ENCODE data around the gene USP37.

Gene USP37, protein sequence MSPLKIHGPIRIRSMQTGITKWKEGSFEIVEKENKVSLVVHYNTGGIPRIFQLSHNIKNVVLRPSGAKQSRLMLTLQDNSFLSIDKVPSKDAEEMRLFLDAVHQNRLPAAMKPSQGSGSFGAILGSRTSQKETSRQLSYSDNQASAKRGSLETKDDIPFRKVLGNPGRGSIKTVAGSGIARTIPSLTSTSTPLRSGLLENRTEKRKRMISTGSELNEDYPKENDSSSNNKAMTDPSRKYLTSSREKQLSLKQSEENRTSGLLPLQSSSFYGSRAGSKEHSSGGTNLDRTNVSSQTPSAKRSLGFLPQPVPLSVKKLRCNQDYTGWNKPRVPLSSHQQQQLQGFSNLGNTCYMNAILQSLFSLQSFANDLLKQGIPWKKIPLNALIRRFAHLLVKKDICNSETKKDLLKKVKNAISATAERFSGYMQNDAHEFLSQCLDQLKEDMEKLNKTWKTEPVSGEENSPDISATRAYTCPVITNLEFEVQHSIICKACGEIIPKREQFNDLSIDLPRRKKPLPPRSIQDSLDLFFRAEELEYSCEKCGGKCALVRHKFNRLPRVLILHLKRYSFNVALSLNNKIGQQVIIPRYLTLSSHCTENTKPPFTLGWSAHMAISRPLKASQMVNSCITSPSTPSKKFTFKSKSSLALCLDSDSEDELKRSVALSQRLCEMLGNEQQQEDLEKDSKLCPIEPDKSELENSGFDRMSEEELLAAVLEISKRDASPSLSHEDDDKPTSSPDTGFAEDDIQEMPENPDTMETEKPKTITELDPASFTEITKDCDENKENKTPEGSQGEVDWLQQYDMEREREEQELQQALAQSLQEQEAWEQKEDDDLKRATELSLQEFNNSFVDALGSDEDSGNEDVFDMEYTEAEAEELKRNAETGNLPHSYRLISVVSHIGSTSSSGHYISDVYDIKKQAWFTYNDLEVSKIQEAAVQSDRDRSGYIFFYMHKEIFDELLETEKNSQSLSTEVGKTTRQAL

DNA sequence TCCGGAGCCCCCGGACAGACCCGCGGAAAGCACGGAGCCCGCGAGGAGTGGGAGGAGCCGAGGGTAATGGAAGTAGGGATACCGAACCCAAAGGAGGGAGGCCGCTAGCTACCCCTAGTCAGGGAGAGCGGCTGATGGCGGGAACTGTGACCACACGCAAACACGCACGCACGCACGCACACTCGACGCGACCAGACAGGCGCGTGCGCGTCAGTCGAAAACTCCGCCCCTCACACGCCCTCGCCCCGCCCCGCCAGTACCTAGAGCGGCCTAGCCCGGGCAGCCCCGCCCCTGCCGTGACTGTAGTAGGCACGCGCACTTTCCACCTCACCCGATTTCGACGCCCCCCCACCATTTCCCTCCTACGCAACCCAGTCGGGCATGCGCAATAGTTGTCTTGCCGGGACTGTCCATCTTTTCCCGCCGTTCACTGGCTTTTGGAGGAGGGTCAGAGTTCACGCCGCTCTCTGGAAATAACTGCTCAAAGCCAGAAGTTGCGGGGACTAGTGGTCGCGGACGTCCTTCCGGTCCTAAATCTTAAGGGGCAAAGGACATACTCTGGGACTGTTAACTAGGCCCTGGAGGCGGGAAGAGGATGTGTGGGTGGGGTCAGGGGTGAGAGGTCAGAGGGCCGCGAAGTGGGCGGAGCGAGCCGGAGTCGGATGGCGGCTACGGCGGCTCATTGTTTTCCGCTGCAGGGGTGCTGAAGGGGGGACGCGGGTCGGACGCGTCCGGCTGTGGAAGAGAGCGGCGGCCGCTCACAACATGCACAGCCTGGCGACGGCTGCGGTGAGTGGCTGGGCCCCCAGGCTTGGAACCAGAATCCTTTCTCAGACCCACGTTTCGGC is at the start of gene USP37, which contains the start of gene CNOT9:
Gene USP37, minus strand, starts transcription at position 162 of the 848 bp plus-strand sequence. CDS start 9,698 bp downstream, outside the sequence.
Gene CNOT9, plus strand, starts transcription at position 650 of the 848 bp plus-strand sequence. Its CDS starts 116 bp downstream, at position 766.
- DNase-seq, result peak; percentile 98

DNA sequence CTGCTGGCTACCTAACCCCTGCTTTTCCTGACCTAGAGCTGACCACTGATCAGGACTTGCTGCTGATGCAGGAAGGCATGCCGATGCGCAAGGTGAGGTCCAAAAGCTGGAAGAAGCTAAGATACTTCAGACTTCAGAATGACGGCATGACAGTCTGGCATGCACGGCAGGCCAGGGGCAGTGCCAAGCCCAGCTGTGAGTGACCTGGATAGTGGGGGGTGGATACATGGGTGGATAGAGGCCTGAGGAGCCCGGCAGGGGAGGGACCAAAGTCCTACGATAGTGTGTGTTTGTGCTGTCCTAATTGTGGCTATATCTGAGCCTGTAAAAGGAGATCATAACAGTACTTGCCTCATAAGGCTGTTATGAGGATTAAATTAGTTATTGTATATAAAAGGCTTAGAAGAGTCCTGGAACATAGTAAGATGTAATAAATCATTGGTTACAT is 47.7 kb upstream of the USP37 start:
- no peak for DNase-seq

DNA sequence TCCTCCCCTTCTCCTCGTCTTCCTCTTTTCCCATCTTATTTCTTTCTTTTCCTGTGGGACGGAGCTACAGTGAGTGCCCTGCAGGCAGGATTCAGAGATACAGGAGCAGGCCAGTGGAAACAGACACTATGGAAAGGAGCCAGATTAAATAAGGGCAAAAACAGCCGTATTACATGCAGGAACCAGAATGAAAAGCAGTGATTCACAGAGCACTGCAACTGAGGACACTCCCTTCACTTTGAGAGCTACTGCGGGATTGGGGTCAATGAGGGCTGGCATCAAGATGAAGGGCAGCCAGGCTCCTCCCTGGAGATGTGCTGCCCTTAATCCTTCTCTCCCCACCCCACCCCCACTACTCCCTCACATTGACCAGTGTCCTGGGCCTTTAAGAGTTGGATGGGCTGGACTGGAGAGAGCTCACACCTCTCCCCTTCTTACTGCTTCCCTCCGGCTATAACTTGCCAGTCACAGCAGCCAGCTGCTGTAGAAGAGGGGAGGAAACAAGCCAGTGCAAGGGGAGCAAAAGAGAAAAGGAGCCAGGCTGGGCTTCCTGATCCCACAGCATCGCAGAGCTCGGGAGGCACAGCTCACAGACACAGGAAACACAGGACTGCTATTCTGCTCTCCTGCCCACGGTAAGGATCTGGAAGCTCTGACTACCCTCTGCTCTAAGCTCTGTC is 39.4 kb upstream of the USP37 start, which contains the start of gene PLCD4:
Gene PLCD4, plus strand, starts transcription at position 464 of the 680 bp plus-strand sequence. CDS start 7,841 bp downstream, outside the sequence.
- DNase-seq, result peak; percentile 51

DNA sequence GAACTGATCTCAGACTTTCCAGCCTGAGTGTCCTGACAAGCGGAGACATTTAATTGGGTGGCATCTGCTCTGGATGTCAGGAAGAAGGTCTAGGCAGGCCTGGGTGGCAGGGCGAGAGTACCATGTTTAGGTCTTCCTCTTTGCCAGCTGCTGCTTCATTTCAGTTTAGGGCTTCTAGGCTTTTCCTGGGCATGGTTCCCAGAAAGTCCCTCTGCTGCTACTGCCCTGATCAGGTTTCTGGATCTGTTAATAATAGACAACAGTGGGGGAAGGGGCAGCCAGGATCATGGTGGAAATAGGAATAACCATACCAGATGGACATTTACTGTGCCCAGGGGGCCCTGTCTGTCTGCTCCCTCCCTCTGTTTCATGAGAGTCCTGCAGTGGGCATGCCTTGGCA is 37.3 kb upstream of the USP37 start:
- peak; percentile 98 for DNase-seq

DNA sequence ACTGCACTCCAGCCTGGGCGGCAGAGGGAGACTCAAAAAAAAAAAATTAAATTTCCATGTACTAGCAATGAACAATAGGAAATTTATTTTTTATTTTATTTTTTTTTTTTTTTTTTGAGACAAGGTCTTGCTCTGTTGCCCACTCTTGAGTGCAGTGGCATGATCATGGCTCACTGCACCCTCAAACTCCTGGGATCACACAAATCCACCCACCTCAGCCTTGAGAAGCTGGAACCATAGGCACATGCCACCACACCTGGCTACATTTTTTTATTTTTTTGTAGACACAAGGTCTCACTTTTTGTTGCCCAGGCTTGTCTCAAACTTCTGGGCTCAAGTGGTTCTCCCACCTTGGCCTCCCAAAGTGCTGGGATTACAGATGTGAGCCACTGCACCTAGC is 17.4 kb upstream of the USP37 start:
- no peak for DNase-seq

DNA sequence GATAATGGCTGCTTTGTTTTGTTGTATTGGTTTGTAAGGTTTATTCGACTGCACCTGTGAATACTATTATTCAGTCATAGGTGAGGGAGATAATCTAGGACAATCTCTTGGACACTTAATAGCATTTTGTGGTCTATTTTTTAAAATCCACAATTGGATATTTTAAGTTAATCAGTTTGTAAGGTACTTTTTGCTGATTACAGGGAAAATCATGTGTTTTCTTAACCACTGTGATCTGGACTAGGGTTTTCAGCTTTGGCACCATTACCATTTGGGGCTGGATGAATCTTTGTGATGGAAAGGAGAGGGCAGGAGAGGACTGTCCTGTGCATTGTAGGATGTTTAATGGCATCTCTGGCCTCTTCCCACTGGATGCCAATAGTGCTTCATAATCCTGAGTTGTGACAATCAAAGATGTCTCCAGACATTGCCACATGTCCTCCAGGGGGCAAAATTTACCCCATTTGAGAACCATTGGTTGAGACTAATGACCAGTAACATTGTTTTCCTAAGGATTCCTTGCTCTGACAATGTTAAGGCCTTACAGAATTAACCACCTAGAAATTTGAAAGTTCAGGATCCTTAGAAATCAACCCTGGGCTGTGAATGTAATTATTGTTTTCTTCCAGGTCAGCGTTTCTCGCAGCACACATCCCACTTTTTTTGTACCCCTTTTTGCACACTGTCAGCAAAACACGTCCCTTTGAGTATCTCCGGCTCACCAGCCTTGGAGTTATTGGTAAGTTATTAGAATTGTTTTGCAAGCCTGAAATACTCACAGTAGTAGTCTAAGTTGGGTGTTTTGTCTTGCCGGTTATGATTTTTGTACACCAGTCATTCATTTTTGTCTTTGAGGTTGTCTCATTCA is 16.1 kb upstream of the USP37 start:
- no peak for DNase-seq

DNA sequence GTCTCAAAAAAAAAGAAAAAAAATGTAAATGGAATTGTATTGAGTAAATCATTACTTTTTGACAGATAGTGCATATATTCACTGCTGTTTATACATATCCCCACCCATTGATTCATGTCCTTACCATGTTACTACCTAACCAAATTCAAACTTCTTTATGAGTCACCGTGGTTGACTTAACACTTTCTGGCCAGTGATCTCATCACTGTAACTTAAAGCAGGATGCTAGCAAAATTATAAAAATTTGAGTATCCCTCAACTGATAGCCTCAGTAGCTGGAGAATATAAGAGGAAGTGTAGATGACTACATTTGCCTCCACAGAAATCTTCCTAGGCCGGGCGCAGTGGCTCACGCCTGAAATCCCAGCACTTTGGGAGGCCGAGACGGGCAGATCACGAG is 13.9 kb upstream of the USP37 start:
- no peak for DNase-seq

DNA sequence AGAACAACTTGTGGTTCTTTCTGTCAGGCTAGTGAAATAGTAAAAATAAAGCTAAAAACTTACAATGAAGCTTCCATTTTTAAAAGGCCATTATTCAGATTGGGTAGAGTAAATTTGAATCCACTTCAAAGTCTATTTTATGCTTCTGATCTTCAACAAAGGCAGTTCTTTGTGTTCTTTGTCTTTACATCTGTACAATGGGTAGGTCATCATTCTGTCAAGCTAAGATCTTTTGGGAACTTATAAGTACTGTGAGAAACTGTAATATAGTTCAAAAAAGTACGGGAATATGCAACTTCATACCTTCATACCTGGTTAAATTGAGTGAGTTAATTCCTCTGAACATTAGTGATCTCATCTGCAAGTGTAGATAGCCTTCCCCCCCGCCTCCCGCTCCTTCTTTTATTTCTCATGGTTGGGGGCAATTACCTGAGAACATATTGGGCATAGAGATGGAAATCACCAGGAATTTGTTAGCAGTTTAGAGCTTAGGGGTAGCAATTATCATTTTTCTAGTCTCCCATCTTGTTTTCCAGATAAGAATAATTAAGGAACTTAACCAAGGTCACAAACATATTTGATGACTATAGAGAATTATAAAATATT is 10.2 kb upstream of the USP37 start:
- no peak for DNase-seq

DNA sequence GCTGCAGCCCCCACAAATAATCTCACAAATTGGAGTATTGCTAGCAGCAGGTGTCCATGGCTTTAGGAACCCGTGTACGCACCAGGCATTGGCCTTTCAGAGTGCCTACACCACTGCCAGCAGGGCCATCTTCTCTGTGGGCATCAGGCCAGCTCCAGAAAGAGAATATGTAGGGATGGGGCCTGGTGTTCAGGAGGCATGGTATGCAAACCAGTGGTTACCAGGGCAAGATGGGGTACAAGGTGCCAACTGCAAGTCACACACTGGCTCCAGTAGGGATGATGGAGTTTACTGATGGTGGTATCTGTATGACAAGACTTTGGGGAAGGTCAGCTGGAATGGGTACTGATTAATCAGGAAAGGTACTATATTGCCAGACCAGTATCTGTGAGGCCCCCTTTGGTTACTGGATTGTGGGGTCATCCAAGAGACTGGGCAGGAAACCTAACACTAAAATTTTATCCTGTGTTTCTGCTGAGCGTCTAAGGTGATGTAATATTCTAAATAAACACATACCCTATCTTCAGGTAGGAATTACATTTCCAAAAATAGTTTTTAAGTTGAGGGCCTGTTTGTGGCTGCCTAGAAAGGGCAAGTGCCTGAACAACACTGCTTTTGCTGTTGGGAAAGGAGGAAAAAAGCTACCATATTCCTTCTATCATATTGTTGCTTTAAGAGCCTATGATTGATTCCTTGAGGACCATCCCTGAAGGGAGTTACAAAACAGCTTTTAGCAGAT is 9.5 kb upstream of the USP37 start:
- no peak for DNase-seq

DNA sequence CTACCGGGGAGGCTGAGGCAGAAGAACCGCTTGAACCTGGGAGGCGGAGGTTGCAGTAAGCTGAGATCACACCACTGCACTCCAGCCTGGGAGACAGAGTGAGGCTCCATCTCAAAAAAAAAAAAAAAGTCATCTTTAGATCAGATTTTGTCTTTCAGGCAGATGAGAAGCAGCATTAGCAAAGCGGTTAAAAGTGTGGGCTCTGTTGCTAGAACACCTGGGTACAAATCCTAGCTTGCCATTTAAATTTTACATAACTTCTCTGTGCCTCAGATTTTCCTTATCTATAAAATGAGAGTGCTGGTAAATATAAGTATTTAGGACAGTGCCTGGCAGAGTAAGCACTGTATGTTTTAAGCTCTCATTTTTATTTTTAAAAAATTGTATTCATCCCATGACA is 8.7 kb upstream of the USP37 start:
- no peak for DNase-seq

DNA sequence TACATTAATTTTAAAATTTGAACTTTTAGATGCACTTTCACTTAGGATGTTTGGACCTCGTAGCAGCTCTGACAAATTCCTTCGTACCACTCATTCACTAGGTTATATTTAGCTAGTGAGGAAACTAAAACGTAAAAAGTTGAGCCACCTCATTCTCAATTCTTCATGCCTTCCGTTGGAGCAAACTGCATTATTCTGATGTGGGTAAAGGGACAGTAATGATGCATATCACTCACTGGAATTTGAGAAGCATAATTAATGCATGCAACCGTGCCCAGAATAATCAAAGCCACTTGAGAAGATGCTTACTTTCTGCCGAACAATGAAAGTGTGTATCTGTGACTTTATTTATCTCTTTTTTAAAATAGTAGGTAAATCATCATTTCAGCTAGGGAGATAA is 2.7 kb upstream of the USP37 start:
- no peak for DNase-seq

DNA sequence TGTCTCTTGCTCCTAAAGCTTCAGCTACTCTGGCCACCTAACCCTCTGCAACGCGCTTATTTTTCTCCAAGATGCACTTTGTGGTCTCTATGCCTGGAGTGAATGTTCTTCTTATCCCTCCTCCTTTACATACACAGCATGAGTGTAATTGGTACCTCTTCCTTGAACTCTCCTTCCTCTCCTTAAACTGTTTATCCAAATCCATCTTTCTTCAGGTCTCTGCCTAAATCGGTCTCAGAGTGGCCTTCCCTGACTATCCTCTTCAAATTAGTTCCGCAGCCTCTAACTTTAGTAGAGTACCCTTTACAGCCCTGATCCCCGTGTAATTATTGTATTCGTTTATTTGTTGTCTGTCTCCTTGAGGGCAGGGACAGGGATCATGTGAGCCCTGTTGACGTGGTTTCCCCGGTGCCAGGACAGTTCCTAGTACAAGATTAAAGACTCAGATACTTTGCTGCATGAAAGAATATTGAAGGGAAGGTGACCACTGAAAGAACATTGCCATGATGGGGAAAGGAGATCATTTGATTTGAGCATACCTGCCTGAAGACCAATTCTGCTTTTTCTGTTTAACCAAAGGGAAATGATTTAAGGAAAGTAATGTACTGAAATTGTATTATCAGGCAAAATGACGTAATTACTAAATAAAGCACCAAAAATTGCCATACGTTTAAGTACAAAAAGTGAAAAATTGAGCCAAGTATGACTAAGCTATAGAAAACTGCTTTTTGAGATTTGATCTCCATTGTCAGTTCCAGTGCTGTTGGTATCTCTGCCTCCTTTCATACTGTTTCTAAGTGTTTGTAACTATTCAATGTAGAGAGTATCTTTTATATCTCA is 1.7 kb upstream of the USP37 start:
- no peak for DNase-seq

DNA sequence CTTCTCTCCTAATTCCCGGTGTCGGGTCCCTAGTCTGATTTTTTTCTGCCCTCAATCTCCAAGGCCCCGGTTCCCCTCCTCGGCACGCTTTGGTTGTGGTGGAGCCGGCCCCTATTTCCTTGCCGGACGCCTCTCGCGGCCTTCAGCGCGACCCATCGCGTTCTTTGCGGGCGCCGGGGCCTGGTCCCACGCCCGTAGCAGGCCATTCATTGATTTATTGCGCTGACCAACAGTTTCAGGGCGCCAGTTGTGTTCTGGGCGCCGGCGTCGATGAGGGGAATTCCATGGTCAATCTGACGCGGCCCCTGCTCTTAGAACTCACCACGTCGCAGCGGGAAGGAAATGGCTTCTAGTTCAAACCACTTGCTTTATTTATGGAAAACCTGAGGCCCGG is 884 bp upstream of the USP37 start:
- DNase-seq, result peak; percentile 11

DNA sequence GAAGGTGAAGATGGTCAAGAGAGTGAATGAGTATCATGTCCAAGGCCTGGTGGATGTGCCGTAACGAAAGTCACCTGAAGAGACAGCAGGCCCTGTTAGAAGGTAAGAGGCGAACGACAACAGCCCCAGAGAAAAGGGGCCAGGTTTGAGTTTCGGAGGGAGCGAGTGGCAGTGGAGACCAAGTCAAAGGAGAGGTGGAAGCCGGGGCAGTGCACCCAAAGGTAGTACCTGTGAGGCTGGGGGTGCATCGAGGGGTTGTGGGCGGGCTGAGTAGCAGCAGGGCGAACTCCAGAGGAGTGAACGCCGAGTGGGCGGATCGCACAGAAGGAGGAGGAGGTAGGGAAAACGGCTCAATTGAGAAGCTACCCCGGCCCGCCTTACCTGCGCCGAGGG is 358 bp downstream of the USP37 start:
- DNase-seq, result peak; percentile 73

DNA sequence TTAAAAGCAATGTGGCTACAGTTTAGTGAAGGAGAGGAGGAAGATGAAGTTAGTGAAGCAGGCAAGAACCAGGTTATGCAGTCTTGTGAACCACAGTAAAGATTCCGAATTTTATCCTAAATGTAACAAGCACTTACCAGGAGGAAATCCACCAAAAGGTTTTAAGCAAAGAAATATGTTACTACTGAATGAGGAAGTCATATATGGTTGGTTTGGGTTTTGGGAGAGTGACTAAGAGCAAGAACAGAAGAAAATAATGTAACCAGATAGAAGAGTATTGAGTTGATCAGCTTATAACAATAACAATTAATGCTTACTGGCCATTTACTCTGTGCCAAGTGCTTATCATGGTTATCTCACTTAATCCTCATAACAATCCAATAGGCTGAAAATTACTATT is 1.9 kb downstream of the USP37 start:
- no peak for DNase-seq

DNA sequence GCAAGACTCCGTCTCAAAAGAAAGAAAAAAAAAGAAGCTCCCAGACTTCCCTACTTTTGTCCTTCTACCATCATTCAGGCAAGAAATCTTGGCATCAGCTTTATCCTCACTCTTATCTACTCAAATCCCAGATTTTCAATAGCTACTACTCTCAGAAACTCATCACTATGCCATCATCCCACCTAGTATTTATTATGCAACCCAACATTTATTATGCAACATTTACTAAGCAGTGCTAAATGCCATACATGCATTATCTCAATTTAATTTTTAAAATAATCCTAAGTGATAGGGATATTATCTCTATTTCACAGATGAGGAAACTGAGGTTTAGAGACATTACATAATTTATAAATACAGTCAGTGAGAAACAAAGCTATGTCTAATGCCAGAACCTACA is 4.1 kb downstream of the USP37 start:
- DNase-seq, result no peak

DNA sequence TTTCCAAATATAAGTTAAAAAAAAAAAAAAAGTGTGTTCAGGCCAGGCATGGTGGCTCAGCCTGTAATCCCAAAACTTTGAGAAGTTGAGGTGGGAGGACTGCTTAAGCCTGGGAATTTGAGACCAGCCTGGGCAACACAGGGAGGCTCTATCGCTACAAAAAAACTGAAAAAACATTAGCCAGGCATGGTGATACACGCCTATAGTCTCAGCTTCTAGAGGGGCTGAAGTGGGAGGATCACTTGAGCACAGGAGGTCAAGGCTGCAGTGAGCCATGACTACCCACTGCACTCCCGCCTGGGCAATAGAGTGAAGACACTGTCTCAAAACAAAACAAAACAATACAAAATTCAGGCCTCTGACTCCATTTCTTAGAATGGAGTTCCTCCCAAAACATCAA is 9.2 kb downstream of the USP37 start:
- no peak for DNase-seq

DNA sequence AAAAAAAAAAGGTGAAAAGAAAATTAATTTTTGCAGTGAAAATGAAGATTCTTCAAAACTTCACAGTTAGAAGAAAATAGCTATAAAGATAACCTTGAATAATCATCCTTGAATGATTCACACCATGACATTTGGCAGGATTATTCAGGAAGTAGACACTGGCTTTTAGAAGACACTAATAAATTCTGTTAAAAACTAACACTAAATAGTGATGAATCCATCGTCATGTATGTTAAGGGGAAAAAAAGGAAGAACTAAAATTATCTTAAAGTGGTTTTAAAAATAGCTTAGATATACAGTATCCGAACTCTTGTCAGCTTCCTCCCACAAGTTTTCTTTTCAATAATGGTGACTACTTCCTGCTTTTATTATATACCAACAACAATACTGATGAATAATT is 10.2 kb downstream of the USP37 start:
- DNase-seq, result no peak

DNA sequence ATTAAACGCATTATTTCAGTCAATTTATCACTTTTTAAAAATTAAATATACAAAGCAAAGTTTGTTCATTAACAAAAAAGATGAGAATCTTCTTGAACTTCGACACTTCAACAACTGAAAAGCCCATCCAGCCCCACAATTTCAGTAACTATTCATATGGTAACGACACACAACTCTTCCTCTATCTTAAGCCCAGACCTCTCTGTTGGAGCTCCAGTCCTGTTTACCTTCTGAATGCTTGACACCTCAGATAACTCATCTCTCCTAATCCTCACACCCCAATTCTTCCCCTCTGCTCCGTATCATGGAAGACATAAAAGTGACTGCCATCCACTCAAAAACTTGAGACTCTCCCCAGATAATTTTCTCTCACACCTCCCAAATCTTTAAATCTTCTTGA is 12.6 kb downstream of the USP37 start:
- no peak for DNase-seq
